HT-29 (cell line): ENCODE data around the gene CTDNEP1. TPM values are rescaled to one million over a fixed set of nuclear protein-coding genes. Genes with fewer than 3 reads are reported as not detected.
"Not testable (repeated sequence)": the region's sequence is repeated elsewhere in the genome, so short reads cannot be mapped to it uniquely, and the experiment has no call there.

ENCODE experiments used
- DNase-seq: peaks from one replicate; pipeline ENCODE4 v3.0.0-alpha.2; 2015; ENCODE audit warnings: low spot score
- total RNA-seq: library from RNA; depleted of rRNA; stranded (reverse); fragments of >200 nt; shearing (Covaris generic); gene quantifications from 2 replicates; pipeline ENCODE4 v1.2.3, GENCODE V29; 2014

The CTDNEP1 gene
- total RNA-seq, 1 experiment from 2014 or later: 51.4 TPM

DNA sequence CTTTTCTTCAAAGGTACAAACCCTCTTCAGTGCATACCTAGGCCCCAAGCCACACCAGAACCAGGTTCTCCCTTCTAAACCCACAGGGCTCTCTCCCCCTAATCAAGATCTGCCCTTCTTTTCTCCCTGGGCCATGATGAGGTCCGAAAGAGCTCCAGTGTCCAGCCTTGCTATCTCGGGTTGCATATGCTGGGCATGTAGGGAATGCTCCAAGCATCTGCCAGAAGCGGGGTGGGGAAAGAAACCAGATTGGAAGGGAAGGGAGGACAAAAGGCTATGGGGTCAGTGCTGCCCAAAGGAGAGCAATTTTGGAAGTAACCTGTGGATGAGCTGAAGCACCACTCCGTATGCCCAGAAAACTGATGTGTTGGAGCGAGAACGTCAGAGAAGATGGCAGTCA, 2.3 kb downstream of the CTDNEP1 start:
- no peak for DNase-seq

GRCh38 chr17:7248796-7249195, 2.7 kb downstream of the CTDNEP1 start:
- no peak for DNase-seq

DNA sequence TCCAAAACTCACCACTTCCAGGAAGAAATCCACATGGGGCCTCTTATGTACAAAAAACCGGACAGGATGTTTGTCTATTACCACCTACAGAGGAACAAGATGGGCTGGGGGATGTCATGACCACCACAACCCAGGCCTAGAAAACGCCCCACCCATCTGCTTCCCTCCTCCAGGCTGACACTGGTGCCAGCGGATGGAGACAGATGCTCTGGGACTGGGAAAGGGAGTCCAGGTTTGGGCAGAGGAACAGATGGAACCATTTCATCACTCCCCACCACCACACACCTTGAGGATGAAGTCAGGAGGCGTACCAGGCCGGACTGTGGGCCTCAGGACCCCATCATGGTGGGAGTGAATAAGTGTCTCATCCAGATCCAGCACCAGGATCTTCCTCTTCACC, 4.8 kb downstream of the CTDNEP1 start:
- no peak for DNase-seq

DNA sequence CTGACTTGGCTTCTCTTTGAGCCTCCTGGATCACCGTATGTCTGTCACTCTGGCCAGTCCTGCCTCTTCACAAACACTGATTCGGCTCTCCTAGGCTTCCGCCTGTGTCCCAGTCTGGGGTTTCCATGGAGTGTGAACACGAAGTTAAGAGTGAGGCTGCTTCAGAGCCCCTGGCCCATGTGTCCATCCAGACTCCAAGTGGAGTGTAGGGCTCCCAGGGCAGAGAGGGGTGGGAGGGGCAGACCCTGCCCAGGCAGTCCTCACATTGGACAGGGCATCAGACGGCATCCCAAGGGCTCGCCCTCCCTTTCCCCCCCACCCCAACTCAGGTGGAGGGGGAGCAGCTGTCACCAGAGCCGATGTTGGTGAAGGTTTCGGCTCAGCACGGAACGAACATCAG, 7.7 kb downstream of the CTDNEP1 start:
- DNase-seq: not testable (repeated sequence)

- no peak for DNase-seq
Observed at GRCh38 chr17:7243453-7243729, 8.1 kb downstream of the CTDNEP1 start.

DNA sequence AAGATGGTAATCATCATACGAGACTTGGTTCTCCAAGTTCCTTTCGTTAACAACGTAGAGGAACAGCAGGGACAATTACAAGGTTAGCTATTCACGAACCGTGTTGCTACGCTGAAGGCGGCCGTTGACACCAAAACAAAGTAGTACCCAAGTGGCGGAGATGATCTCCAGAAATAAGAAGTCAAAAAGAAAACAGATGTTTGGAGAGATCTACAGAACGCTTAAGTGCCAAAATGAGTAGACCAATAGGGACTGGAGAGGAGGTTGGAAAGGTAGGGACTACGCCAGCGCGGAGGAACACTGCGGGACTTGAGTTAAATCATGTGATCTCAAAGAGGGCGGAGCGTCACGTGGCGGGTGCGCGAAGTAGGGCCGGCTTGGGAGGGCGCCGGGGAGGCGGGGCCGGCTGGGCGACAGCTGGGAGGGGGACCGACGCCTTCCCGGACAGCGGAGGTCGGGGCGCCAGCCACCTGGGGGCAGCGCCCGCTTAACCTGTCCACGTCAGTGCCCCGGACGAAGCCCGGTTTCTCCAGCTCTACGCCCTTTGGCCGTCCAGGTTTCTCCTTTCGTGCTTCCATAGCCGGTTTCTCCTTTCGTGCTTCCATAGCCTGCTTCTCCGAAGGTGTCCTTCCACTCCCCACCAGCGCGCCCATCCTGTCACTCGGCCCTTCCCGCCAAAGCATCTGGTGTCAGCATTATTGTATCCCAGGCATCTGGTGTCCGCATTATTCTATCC, 8.6 kb downstream of the CTDNEP1 start:
- DNase-seq: peak; percentile 89

DNA sequence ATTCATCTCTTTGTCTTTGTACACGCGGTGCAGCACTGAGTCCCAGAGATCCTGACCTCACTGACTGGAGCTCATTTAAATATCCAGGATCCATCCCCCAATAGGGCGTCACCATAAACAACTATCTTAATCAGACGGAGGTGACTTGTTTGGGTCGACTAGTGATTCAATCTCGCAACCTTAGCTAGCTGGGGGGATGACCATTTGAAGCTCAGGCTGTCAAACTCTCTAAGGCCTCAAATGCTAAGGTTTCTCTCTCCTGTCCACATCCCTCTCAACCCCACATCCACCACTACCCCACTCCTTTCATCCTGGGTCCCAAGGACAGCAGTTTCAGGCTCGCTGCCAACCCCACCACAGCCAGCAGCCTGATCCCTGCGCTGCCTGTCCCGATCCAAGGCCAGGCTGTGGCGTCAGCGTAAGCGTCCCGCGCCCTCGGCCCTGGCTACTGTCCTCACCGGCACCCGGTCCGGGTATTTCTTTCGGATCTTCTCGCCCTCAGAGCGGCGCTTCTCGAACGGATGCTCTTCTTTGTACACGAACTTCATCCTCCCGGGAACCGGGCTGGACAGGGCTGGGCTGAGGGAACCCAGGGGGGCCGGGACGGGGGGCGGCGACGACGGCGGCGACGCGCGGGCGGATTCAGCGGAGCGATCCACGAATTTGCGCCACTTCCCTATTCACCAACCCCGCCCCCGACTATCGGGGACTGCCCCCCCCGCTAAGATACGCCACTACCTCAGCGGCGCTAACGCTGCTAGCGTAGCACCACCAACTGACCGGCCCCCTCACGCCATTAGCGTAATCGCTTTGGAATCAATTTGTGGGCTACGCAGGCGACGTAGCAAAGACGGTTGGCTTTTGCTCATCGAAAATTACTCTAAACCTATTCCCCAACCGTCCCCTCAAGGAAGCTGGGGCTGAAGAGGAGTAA, 9.5 kb downstream of the CTDNEP1 start, which contains the start of gene GABARAP:
TSS of gene GABARAP (minus strand) at position 667 of the 934 bp plus-strand sequence. CDS start at position 548, 119 bp downstream.
- peak; percentile 87 for DNase-seq

DNA sequence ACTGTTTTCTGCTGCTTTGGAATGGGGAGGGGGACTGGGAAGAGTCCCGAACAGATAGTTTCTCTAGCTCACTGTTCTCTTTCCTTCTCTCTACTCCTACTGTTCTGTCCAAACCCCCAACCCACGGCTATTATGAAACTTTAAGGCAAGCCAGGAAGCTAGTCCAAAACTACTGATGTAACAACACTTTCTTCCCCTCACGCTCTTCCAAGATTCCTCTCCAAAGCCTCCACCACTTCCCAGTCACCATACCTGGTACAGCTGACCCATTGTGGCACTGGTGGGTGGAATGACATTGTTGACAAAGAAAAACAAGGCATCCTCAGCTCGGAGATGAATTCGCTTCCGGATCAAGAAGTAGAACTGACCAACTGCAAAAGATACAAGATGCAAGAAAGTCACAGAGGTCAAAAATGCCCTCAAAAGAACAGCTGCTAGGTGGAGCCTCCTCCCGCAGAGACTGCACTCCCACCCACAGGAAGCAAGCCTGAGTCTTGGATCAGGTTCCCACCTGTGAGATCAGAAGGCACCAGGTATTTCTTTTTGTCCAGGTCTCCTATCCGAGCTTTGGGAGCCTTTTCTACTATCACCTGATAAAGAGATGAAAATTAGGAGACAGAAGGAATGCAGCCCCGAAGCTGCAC, 10.3 kb downstream of the CTDNEP1 start:
- no peak for DNase-seq

DNA sequence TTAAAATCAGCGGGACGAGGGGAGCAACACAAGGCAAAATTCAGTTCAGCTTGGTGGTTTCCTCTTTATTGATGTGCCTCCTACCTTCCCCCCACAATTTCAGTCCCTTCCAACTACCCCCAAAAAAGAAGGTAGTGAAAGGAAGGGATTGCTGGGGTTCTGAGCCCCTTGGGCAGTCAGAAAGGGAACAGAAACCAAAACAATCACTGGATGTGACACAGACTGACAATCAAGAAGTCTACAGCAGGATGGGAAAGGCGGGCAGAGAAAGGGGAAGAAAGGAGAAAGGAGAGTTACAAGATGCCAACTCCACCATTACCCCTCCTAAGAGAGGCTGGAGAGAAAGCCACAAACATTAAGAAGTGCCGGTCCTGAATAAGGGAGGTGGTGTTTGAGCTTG, 11.2 kb downstream of the CTDNEP1 start:
- DNase-seq: no peak

DNA sequence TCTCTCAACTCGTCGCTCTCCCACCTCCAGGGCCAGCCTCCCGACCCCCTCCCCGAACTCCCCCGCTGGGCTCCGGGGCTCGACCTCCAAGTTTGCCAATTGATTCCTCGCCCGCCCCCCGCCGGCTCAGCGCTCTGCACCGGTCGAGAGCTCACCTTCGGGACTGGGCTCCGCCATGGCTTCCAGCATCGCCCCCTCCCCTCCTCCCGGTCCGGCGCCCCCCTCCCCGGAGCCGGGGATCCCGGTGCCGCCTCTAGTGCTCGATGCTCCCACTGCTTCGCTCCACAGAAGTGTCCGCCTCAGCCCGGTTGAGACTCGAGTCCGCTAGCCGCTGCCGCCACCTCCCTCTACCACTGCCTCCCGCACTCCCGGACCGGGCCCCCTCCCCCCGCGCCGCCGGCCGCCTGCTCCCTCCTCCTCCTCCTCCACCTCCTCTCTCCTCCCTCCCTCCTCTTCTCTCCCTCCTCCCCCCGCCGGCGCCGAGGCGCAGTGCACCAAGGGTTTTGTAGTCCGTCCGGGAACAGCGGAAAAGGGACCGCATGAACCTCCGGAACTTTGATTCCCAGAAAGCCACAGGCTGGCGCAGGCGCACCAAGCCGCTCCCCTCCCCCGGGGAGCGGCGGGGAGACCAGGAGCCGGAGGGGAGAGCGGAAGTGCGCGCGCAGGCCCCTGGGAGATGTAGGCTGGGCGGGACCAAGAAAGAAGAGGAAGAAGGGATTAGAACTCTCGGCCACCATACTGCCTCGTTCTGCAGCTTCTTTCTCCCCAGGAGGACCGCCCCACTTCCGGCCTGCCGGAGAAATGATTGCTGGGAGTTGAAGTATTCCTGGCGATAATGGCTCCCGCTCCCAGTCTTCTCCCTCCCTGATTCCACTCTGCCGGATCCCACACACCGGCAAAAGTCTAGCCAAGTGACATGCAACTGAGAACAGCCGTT, 12.2 kb downstream of the CTDNEP1 start, which contains the start of gene PHF23:
TSS of gene PHF23 (minus strand) at position 367 of the 937 bp plus-strand sequence. CDS start at position 189, 178 bp downstream.
- DNase-seq: peak; percentile 97

DNA sequence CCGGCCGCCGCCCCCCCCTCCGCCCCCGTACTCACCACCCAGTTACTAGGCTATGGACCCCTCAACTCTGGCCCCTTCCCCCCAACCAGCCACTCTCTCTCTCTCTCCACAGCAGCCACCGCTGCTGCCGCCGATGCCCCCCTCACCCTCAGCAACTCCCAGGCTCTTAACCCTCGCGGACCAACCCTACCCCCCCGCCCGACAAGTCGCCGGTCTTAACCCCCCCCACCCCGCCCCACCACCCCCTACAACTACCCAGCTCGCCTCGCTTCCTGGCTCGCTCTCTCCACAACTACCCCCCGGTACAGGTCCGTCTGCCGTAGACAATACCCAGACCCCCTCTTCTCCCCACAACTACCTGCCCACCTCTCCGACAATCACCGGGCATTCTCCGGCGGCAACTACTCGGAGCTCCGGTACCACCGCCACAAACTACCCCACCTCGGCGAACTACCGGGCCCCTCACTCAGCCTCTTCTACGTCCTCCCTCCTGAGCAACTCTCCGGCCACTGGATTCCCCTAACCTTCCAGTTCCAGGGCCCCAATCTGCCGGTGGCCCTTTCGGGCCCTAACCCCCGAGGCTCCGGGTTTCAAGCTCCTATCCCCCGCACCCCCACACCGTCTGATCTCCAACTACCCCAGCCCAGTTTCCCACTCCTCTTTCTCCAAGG, 13.0 kb downstream of the CTDNEP1 start:
- no peak for DNase-seq

DNA sequence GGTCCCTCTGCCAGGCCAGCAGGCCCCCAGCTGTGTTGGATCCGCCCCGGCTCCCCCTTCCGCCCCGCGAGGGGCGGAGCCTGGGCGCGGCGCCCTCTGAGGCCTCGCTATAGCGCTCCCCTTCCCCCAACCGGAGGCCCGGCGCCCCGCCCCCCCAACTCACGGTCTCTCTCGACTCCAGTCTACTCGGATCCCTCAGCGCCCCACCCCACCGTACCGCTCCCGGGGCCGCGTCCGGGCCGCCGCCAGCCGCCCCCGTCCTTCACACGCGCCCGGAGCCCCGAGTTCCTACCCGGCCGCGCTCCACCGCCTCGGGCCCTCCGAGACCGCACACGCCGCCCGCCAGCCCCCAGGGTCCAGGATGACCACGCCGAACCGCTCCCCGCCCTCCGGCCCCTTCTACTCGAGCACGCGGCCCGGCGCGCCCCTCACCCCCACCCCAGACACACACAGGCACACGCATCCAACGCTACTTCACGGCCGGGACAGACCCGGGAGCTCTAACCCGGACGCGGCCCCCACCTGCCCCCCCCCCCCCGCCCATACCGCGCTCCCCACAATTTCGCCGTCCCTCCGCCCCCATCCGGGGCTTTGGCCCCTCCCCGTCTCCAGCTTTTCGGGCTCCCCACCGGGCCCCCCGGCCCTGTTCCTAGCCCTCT, 13.6 kb downstream of the CTDNEP1 start:
- DNase-seq: peak; percentile 65

GRCh38 chr17:7237266-7237760, 14.2 kb downstream of the CTDNEP1 start:
- no peak for DNase-seq

GRCh38 chr17:7236808-7237207, 14.7 kb downstream of the CTDNEP1 start:
- DNase-seq: no peak

DNA sequence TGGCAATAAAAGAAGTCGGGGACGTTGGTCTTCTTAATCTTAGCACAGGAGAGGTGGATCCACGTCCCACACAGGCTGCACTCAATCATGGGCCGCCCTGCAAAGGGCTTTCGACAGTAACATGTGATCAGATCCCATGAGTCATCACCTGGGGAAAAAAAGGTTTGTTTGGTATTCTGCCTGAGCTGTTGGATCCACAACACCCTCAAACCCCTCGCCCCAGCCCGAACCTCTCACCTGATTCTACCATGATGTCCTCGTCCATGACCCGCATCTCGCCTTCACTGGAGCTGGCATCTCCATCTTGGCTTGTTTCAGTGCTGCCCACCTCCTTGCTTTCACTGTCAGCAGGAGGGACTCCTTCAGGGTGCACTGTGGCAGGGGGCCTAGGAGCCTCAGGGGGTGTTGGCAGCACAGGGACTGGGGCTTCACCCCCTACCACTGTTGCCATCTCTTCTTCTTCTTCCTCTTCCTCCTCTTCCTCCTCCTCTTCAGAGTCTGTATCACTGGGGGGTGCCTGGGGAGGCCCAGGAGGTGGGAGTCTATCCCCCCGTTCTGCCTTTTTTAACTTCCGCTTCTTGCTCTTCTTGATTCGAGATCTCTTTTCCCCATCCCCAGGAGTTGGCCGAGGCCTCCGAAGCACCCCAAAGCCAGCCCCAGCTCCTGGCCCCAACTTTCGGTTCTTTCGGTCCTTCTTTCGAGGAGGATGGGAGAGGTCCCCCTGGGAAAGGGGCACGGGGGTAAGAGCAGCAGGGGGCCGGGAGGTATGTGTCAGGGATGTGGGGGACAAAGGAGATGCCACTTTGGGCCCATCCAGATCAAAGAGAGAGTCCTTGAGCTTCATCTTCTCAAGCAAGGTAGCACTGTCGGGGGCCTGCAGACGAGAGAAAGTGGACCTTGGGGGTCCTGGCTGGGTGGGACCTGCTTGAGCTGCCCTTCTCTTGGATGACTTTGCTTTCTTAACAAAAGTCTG, 15.6 kb downstream of the CTDNEP1 start:
- no peak for DNase-seq

DNA sequence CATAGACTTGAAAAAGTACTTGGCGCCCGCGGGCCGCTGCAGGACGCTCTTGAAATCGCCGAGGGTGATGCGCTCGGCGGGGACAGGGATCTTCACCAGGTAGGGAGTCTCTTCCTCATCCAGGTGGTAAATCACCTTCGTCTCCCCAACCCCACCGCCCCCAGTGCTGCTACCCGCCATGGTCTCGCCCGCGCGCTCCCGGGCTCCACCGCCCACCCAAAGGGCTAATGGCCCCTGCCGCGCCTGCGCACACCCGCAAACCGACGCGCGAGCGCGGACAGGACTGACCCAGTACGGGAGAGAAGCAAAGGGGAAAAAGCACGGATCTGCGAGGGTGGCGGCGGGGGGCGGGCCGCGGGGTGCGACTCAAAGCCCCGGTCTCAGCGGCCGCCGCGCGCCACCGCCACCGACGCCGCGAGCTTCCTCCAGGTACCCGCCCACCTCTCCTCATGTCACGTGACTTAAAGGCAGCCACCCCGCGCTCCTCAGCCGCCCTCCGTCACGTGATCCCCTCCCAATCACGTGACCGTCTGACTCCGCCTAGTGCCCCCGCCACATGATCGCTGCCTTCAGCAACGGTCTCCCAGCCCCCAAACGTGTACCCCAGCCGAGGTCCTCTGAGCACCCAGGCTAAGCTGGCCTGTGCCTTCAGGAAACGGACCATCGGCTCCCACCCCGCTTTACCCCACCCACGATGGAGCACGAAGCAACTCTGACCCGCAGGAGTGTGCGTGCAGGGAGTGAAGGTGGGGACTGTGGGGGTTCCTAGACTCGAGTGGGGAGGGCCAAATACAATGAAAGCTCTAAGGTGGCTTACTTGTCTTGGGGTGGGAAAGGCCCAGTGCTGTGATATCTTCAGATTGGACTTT, 17.2 kb downstream of the CTDNEP1 start, which contains the start of gene DVL2:
TSS of gene DVL2 (minus strand) at position 435 of the 869 bp plus-strand sequence. CDS start at position 180, 255 bp downstream.
- peak; percentile 85 for DNase-seq

DNA sequence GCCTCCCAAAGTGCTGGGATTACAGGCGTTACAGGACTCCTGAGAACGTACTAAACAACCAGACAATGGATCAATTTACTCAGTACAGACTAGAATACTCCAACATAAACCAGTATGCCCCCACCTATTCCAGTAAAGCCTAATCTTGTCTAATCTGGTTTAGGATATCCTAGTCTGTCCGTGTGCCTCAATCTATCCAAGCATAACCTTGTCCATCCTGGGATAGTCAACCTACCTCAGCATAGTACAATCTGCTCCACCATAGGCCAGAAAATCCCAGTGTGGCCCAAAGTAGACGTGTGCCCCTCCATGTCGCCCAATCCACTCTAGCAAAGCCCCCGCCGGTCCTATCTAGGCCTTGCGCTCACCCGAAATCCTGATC, 17.8 kb downstream of the CTDNEP1 start:
- DNase-seq: no peak
